ENCODE measurements around the gene SPOCK3. TPM values are rescaled to one million over a fixed set of nuclear protein-coding genes. Genes with fewer than 3 reads are reported as not detected.

The SPOCK3 gene
- polyA plus RNA-seq, 1 experiment = not detected

DNA sequence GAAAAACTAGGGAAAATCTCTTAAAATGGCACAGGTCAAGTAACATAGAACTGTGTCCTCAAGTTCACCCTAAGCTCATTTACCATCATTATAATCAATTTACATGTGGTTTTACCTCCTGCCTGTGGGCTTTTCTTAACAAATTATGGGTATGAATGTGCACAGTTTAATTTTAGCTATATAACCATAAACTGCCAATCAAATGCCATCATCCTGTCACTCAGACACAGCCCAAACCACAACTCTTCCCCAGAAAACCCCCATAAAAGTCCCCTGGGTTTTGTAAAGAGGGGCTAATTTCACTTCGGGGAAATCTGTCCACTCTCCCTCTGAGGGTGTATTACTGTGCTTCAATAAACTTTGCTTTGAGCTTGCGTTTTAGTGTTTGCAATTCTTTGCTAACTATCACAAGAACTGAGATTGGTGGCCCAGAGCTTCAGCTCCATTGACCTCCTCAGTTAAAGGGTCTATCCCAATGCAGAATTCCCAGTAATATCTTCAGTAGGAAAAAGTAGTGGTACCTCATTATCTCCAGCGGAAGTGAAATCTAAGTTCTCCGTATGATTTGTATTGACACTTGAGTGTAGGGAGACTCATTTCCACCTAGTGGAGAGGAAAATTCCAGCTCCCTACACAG is 394.6 kb downstream of the SPOCK3 start:
- CTCF ChIA-PET = no interaction called here

DNA sequence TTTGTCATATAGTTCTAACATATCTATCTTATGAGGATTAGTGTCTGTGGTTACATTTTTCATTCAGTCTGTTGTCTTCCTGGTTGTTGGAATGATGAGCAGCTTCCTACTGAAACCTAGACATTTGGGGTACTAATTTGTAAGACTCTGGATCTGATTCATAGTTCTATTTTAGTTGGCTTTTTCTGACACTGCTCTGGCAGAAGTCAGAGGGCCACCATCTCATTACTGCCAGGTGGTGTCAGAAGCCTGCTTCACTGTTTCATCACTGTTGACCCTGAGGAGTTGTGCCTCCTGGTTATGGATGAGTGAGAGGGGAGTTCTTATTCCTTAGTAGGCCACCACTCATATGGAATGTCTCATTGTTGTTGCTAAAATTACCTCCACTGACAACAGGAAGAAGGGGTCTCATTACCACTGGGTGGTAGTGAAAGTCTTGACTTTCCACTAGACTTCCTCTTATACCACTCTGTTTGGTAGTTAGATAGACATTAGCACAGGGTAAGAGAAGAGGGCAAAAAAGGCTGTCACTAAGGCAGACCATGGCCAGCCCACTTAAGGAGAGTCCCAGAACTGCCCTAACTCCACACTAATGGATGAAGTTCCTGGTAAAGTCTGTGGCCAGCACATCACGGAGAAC is 395.2 kb downstream of the SPOCK3 start:
- no peak overlapping the region for H3K4me3 ChIP-seq (ENCODE audit: low read depth, low read length)
- CTCF ChIA-PET = no interaction called here
- POLR2A ChIA-PET = no interaction called here
- H3K27ac ChIP-seq (ENCODE audit: low read depth, low read length) = no peak overlapping the region
- TF ChIP-seq, protein P1, sequence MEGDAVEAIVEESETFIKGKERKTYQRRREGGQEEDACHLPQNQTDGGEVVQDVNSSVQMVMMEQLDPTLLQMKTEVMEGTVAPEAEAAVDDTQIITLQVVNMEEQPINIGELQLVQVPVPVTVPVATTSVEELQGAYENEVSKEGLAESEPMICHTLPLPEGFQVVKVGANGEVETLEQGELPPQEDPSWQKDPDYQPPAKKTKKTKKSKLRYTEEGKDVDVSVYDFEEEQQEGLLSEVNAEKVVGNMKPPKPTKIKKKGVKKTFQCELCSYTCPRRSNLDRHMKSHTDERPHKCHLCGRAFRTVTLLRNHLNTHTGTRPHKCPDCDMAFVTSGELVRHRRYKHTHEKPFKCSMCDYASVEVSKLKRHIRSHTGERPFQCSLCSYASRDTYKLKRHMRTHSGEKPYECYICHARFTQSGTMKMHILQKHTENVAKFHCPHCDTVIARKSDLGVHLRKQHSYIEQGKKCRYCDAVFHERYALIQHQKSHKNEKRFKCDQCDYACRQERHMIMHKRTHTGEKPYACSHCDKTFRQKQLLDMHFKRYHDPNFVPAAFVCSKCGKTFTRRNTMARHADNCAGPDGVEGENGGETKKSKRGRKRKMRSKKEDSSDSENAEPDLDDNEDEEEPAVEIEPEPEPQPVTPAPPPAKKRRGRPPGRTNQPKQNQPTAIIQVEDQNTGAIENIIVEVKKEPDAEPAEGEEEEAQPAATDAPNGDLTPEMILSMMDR (IDR thresholded peaks at IDR 0.05; ENCODE audit: low read depth, low read length) = no peak
- H3K9me3 ChIP-seq (ENCODE audit: control insufficient read depth, insufficient read depth, low read length) = peaks cover 15% of the 10 kb centered on the region
- DNase-seq (ENCODE audit: low read depth, low spot score) = no peak
- H3K27me3 ChIP-seq (ENCODE audit: control insufficient read depth, insufficient read depth, low read length) = no peaks in the 10 kb centered on the region

More for the DNA sequence above, 394.6 kb downstream of the SPOCK3 start:
- H3K27ac ChIP-seq (ENCODE audit: low read depth, low read length) = no peak overlapping the region
- TF ChIP-seq, protein P1 (IDR thresholded peaks at IDR 0.05; ENCODE audit: low read depth, low read length) = no peak
- H3K4me3 ChIP-seq (ENCODE audit: low read depth, low read length) = no peak overlapping the region
- no peak for DNase-seq (ENCODE audit: low read depth, low spot score)
- POLR2A ChIA-PET = no interaction called here
- peaks cover 15% of the 10 kb centered on the region for H3K9me3 ChIP-seq (ENCODE audit: control insufficient read depth, insufficient read depth, low read length)
- H3K27me3 ChIP-seq (ENCODE audit: control insufficient read depth, insufficient read depth, low read length) = no peaks in the 10 kb centered on the region

DNA sequence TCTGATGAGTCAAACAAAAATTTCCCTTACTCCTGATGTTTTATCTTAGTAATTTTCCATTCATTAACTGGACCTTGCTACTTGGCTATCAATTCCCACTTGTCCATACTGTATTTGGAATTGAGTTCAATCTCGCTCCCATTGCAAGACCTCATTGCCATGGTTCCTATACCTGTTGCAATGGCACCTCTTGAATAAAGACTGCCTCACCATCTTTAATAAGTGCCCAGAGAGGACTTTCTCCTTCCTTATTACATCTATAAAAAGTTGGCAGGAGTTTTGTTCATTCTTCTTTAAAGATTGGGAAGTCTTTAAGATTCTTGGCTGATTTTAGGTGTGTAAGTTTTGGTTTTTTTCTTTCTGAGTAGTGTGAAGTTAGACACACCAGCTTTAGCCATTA is 397.4 kb downstream of the SPOCK3 start:
- ChIA-PET CTCF (no interaction called here), POLR2A (no interaction called here)
- peaks cover 4% of the 10 kb centered on the region for H3K9me3 ChIP-seq (ENCODE audit: control insufficient read depth, insufficient read depth, low read length)
- H3K4me3 ChIP-seq (ENCODE audit: low read depth, low read length) = no peak overlapping the region
- no peak for DNase-seq (ENCODE audit: low read depth, low spot score)
- H3K27me3 ChIP-seq (ENCODE audit: control insufficient read depth, insufficient read depth, low read length) = no peaks in the 10 kb centered on the region
- TF ChIP-seq, protein P1 (IDR thresholded peaks at IDR 0.05; ENCODE audit: low read depth, low read length) = no peak
- H3K27ac ChIP-seq (ENCODE audit: low read depth, low read length) = no peak overlapping the region

DNA sequence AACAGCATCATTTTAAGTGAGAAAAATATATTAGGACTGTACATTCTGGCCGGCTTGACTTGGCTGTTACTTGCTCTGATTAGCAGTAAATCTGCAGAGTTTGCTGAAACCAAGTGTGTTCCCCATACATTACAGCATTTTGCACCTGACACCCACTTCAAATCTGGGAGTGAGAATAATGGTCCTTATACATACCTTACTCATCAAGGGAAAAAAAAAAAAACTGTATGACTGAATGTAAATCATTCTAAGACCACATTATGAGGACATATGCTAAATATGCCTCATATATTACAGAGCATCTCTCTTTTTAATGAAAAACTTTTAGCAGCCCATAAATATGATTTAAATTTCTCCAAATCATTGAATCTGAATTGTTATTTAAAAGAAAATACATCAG is 406.7 kb downstream of the SPOCK3 start:
- TF ChIP-seq, protein P1 (IDR thresholded peaks at IDR 0.05; ENCODE audit: low read depth, low read length) = no peak
- no peaks in the 10 kb centered on the region for H3K27me3 ChIP-seq (ENCODE audit: control insufficient read depth, insufficient read depth, low read length)
- H3K27ac ChIP-seq (ENCODE audit: low read depth, low read length) = no peak overlapping the region
- ChIA-PET POLR2A (no interaction called here), CTCF (no interaction called here)
- no peak overlapping the region for H3K4me3 ChIP-seq (ENCODE audit: low read depth, low read length)
- H3K9me3 ChIP-seq (ENCODE audit: control insufficient read depth, insufficient read depth, low read length) = peaks cover 5% of the 10 kb centered on the region; the same call in 1 of the 2 replicates
- DNase-seq (ENCODE audit: low read depth, low spot score) = no peak

DNA sequence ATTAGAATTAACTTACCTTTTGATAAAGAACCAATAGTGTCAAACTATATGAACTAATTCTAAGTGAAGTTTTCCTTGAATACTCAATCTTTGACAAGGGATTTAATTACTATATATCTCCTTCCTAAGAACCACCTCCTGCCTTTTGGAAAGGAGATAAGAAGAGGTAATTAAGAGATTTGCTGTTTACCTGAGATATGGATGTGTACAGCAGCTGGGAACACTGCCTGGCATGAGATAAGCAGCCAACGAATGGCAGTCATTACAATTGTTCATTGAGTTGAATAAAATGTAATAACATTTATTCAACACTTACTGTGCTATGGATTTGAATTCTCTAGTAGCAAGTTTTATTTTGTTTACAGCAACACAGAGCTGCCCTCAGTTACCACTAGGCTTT is 407.1 kb downstream of the SPOCK3 start:
- peaks cover 5% of the 10 kb centered on the region; the same call in 1 of the 2 replicates for H3K9me3 ChIP-seq (ENCODE audit: control insufficient read depth, insufficient read depth, low read length)
- H3K27me3 ChIP-seq (ENCODE audit: control insufficient read depth, insufficient read depth, low read length) = no peaks in the 10 kb centered on the region
- CTCF ChIA-PET = no interaction called here
- H3K4me3 ChIP-seq (ENCODE audit: low read depth, low read length) = no peak overlapping the region
- TF ChIP-seq, protein P1 (IDR thresholded peaks at IDR 0.05; ENCODE audit: low read depth, low read length) = no peak
- DNase-seq (ENCODE audit: low read depth, low spot score) = no peak
- no peak overlapping the region for H3K27ac ChIP-seq (ENCODE audit: low read depth, low read length)
- POLR2A ChIA-PET = no interaction called here

All from AG04450 (cell line).